HG03565 (cell line): ENCODE data around the gene CLSTN2.

Source experiments
- ATAC-seq: cut with Tn5 transposase; IDR thresholded peaks from one replicate; pipeline ENCODE4 v1.9.1; 2021; ENCODE audit warnings: mild to moderate bottlenecking, moderate library complexity; ENCODE audit not compliant: unreplicated experiment

The CLSTN2 gene

GRCh38 chr3:139941580-139941979 lies 6.6 kb downstream of the CLSTN2 start:
- no peak for ATAC-seq

GRCh38 chr3:139944256-139944910 lies 9.4 kb downstream of the CLSTN2 start:
- ATAC-seq = no peak

GRCh38 chr3:139945386-139945785 lies 10.4 kb downstream of the CLSTN2 start:
- no peak for ATAC-seq

GRCh38 chr3:139945942-139946341 lies 11.0 kb downstream of the CLSTN2 start:
- ATAC-seq = no peak

GRCh38 chr3:139948467-139948866 lies 13.5 kb downstream of the CLSTN2 start:
- no peak for ATAC-seq

GRCh38 chr3:139948898-139949297 lies 13.9 kb downstream of the CLSTN2 start:
- no peak for ATAC-seq

GRCh38 chr3:139953131-139953910 lies 18.3 kb downstream of the CLSTN2 start:
- ATAC-seq = no peak

- ATAC-seq = no peak
Observed at GRCh38 chr3:139954146-139954860, 19.3 kb downstream of the CLSTN2 start.

- ATAC-seq = no peak
Observed at GRCh38 chr3:139957844-139958243, 22.9 kb downstream of the CLSTN2 start.

- ATAC-seq = no peak
Observed at GRCh38 chr3:139969386-139969785, 34.4 kb downstream of the CLSTN2 start.

- ATAC-seq = no peak
Observed at GRCh38 chr3:139970526-139970925, 35.5 kb downstream of the CLSTN2 start.

GRCh38 chr3:139974809-139975425 lies 39.9 kb downstream of the CLSTN2 start:
- ATAC-seq = no peak

GRCh38 chr3:139975594-139976365 lies 40.8 kb downstream of the CLSTN2 start:
- ATAC-seq = no peak

GRCh38 chr3:139978966-139979365 lies 44.0 kb downstream of the CLSTN2 start:
- ATAC-seq = no peak

GRCh38 chr3:139979991-139980390 lies 45.0 kb downstream of the CLSTN2 start:
- no peak for ATAC-seq

GRCh38 chr3:139982404-139982803 lies 47.4 kb downstream of the CLSTN2 start:
- ATAC-seq = no peak

- ATAC-seq = no peak
Observed at GRCh38 chr3:139985576-139985975, 50.6 kb downstream of the CLSTN2 start.

GRCh38 chr3:139987908-139988307 lies 52.9 kb downstream of the CLSTN2 start:
- ATAC-seq = no peak

GRCh38 chr3:139988472-139989156 lies 53.6 kb downstream of the CLSTN2 start:
- no peak for ATAC-seq

GRCh38 chr3:139994891-139995290 lies 59.9 kb downstream of the CLSTN2 start:
- ATAC-seq = no peak
